Erythroblast (primary cell): ENCODE measurements around the gene TSPEAR.

ENCODE experiments used
- GATA1 ChIP-seq: IDR thresholded peaks from 2 replicates; pipeline ENCODE4 v1.6.1; 2011; ENCODE audit warnings: low read depth, mild to moderate bottlenecking, control low read depth, low read length, moderate library complexity
- POLR2A ChIP-seq: IDR thresholded peaks from 2 replicates; pipeline ENCODE4 v1.6.1; 2011; ENCODE audit warnings: mild to moderate bottlenecking, low read length

GRCh38 chr21:44671911-44672310, 39.5 kb downstream of the TSPEAR start:
- TF ChIP-seq POLR2A (no peak), GATA1 (no peak)
